ENCODE data around the gene RTTN.
"Not testable (repeated sequence)": the region's sequence is repeated elsewhere in the genome, so short reads cannot be mapped to it uniquely, and the experiment has no call there.

Gene RTTN

GRCh38 chr18:69980509-69980908 is 225.0 kb downstream of the RTTN start:
- TF ChIP-seq CTCF (IDR thresholded peaks at IDR 0.05), result no peak
- Mint-ChIP-seq H3K4me3 (no peak overlapping the region), H3K4me1 (no peaks in the 10 kb centered on the region), H3K36me3 (ENCODE audit: low read depth) (peaks cover 25% of the 10 kb centered on the region), H3K27ac (no peak overlapping the region), H3K9me3 (peaks cover 25% of the 10 kb centered on the region), H3K27me3 (ENCODE audit: low read depth, poor library complexity) (peaks cover 3% of the 10 kb centered on the region)
- DNase-seq, result no peak

- no peak for DNase-seq
These were observed 226.5 kb downstream of the RTTN start for GRCh38 chr18:69978732-69979715.

GRCh38 chr18:69975294-69975693 is 230.2 kb downstream of the RTTN start:
- not testable (repeated sequence) for H3K27me3 Mint-ChIP-seq (ENCODE audit: low read depth, poor library complexity); H3K27ac Mint-ChIP-seq; DNase-seq; H3K4me3 Mint-ChIP-seq; H3K4me1 Mint-ChIP-seq
- Mint-ChIP-seq H3K9me3 (peaks cover 48% of the 10 kb centered on the region), H3K36me3 (ENCODE audit: low read depth) (peaks cover 41% of the 10 kb centered on the region)

More at GRCh38 chr18:69978732-69979715, 226.5 kb downstream of the RTTN start:
- TF ChIP-seq CTCF (IDR thresholded peaks at IDR 0.05), result no peak
- peak overlapping the region; percentile 67 for H3K27ac Mint-ChIP-seq
- no peaks in the 10 kb centered on the region for H3K4me1 Mint-ChIP-seq
- H3K4me3 Mint-ChIP-seq, result no peak overlapping the region
- peaks cover 32% of the 10 kb centered on the region for H3K36me3 Mint-ChIP-seq (ENCODE audit: low read depth)
- H3K9me3 Mint-ChIP-seq, result peaks cover 27% of the 10 kb centered on the region
- H3K27me3 Mint-ChIP-seq (ENCODE audit: low read depth, poor library complexity), result peaks cover 3% of the 10 kb centered on the region

GRCh38 chr18:69974365-69974764 is 231.1 kb downstream of the RTTN start:
- Mint-ChIP-seq H3K27ac (no peak overlapping the region), H3K9me3 (peaks cover 48% of the 10 kb centered on the region), H3K4me3 (no peak overlapping the region), H3K27me3 (ENCODE audit: low read depth, poor library complexity) (peaks cover 3% of the 10 kb centered on the region), H3K4me1 (no peaks in the 10 kb centered on the region), H3K36me3 (ENCODE audit: low read depth) (peaks cover 41% of the 10 kb centered on the region)
- DNase-seq, result no peak
- no peak for TF ChIP-seq CTCF (IDR thresholded peaks at IDR 0.05)

GRCh38 chr18:69969491-69969890 is 236.0 kb downstream of the RTTN start:
- peaks cover 4% of the 10 kb centered on the region for H3K27me3 Mint-ChIP-seq (ENCODE audit: low read depth, poor library complexity)
- peaks cover 8% of the 10 kb centered on the region for H3K36me3 Mint-ChIP-seq (ENCODE audit: low read depth)
- H3K4me1 Mint-ChIP-seq, result no peaks in the 10 kb centered on the region
- H3K27ac Mint-ChIP-seq, result no peak overlapping the region
- H3K4me3 Mint-ChIP-seq, result no peak overlapping the region
- no peak for TF ChIP-seq CTCF (IDR thresholded peaks at IDR 0.05)
- peaks cover 24% of the 10 kb centered on the region for H3K9me3 Mint-ChIP-seq
- DNase-seq, result no peak

- Mint-ChIP-seq H3K36me3 (ENCODE audit: low read depth) (peaks cover 4% of the 10 kb centered on the region), H3K27me3 (ENCODE audit: low read depth, poor library complexity) (peaks cover 4% of the 10 kb centered on the region), H3K4me1 (no peaks in the 10 kb centered on the region), H3K9me3 (peaks cover 15% of the 10 kb centered on the region), H3K27ac (no peak overlapping the region), H3K4me3 (no peak overlapping the region)
- TF ChIP-seq CTCF (IDR thresholded peaks at IDR 0.05), result no peak
- no peak for DNase-seq
These were observed 237.4 kb downstream of the RTTN start for GRCh38 chr18:69968039-69968438.
